SU-DHL-6 (cell line): ENCODE results near the gene ABCC8.

ENCODE experiments used
- H2AFZ ChIP-seq: fragments of 200-600 bp; sonication (generic); 2 replicates; pipeline ENCODE4 v1.6.1; 2014; ENCODE audit warnings: low read depth, mild to moderate bottlenecking, moderate library complexity, mixed read lengths, antibody characterized with exemption, low read length; ENCODE audit not compliant: severe bottlenecking
- H3F3A ChIP-seq: fragments of 200-600 bp; shearing (Covaris generic); 2 replicates; pipeline ENCODE4 v1.6.0; 2016; ENCODE audit warnings: antibody characterized with exemption, mild to moderate bottlenecking; ENCODE audit not compliant: insufficient read depth
- H3K27ac ChIP-seq: fragments of 200-600 bp; sonication (generic); 2 replicates; pipeline ENCODE4 v1.5.1; 2016; ENCODE audit warnings: low read depth, mild to moderate bottlenecking, low read length, moderate library complexity, mixed read lengths
- H3K27me3 ChIP-seq: fragments of 200-600 bp; sonication (generic), shearing (Covaris generic); 2 replicates; pipeline ENCODE4 v1.6.0; 2014; ENCODE audit warnings: mild to moderate bottlenecking, low read length
- H3K36me3 ChIP-seq: fragments of 200-600 bp; sonication (generic); 2 replicates; pipeline ENCODE4 v1.6.1; 2014; ENCODE audit warnings: mild to moderate bottlenecking, low read length, mixed read lengths
- H3K4me2 ChIP-seq: fragments of 300-600, 200-600 bp; shearing (Covaris generic), sonication (generic); 2 replicates; pipeline ENCODE4 v1.6.0; 2014; ENCODE audit warnings: low read length, low read depth, mild to moderate bottlenecking; ENCODE audit not compliant: poor library complexity, severe bottlenecking
- H3K4me3 ChIP-seq: fragments of 200-600 bp; sonication (generic); 2 replicates; pipeline ENCODE4 v1.5.1; 2014; ENCODE audit warnings: antibody characterized with exemption, low read length, mild to moderate bottlenecking, mixed read lengths; ENCODE audit not compliant: insufficient read depth, poor library complexity, severe bottlenecking
- H3K79me2 ChIP-seq: fragments of 200-600 bp; sonication (generic); 2 replicates; pipeline ENCODE4 v1.6.1; 2014; ENCODE audit warnings: mild to moderate bottlenecking, low read length, moderate library complexity; ENCODE audit not compliant: insufficient read depth
- H3K9ac ChIP-seq: fragments of 200-600 bp; sonication (generic); 2 replicates; pipeline ENCODE4 v1.7.0; 2014; ENCODE audit warnings: mild to moderate bottlenecking, low read length
- H3K9me2 ChIP-seq: fragments of 200-600 bp; sonication (generic); replicated peaks from 2 replicates; pipeline ENCODE4 v1.6.1; 2014; ENCODE audit warnings: low read length; ENCODE audit not compliant: insufficient read depth
- H3K9me3 ChIP-seq: fragments of 200-600 bp; sonication (generic); 2 replicates; pipeline ENCODE4 v1.6.1; 2014; ENCODE audit warnings: low read length, mixed read lengths; ENCODE audit not compliant: insufficient read depth
- H4K20me1 ChIP-seq: fragments of 200-600 bp; sonication (generic); 2 replicates; pipeline ENCODE4 v1.6.1; 2014; ENCODE audit warnings: low read depth, mild to moderate bottlenecking, antibody characterized with exemption, low read length, moderate library complexity, mixed read lengths
- CTCF ChIP-seq: fragments of 200-600 bp; sonication (generic); IDR thresholded peaks from one replicate; pipeline ENCODE4 v1.5.1; 2017; ENCODE audit warnings: antibody characterized with exemption, mild to moderate bottlenecking, low read length, moderate library complexity; ENCODE audit not compliant: insufficient read depth, poor library complexity, severe bottlenecking
- EZH2phosphoT487 ChIP-seq: fragments of 200-600 bp; sonication (generic), shearing (Covaris generic); conservative IDR thresholded peaks from 2 replicates; pipeline ENCODE4 v1.6.1; 2018; ENCODE audit warnings: mild to moderate bottlenecking, antibody characterized with exemption, low read length, moderate library complexity, mixed read lengths

The ABCC8 gene

GRCh38 chr11:17446482-17446881, 30.2 kb downstream of the ABCC8 start:
- Histone ChIP-seq H3K27me3 (no peaks in the 10 kb centered on the region), H3K4me3 (no peak overlapping the region), H3K9ac (no peak overlapping the region), H3K36me3 (no peaks in the 10 kb centered on the region), H3K4me2 (no peak overlapping the region), H2AFZ (no peak overlapping the region), H3F3A (no peaks in the 10 kb centered on the region), H3K79me2 (no peaks in the 10 kb centered on the region), H4K20me1 (no peaks in the 10 kb centered on the region), H3K27ac (no peak overlapping the region), H3K9me3 (no peaks in the 10 kb centered on the region), H3K9me2 (no peaks in the 10 kb centered on the region)
- TF ChIP-seq CTCF: no peak

GRCh38 chr11:17445240-17445795, 31.3 kb downstream of the ABCC8 start:
- Histone ChIP-seq H3F3A (no peaks in the 10 kb centered on the region), H3K27ac (no peak overlapping the region), H3K79me2 (no peaks in the 10 kb centered on the region), H3K36me3 (no peaks in the 10 kb centered on the region), H3K27me3 (no peaks in the 10 kb centered on the region), H3K9me2 (no peaks in the 10 kb centered on the region), H3K9me3 (no peaks in the 10 kb centered on the region), H3K4me3 (no peak overlapping the region), H2AFZ (no peak overlapping the region), H3K9ac (no peak overlapping the region), H3K4me2 (no peak overlapping the region), H4K20me1 (no peaks in the 10 kb centered on the region)
- no peak for TF ChIP-seq EZH2phosphoT487
- TF ChIP-seq CTCF: no peak

- Histone ChIP-seq H3K9ac (no peak overlapping the region), H3K27ac (no peak overlapping the region), H4K20me1 (no peaks in the 10 kb centered on the region), H3F3A (no peaks in the 10 kb centered on the region), H3K79me2 (no peaks in the 10 kb centered on the region), H3K9me2 (no peaks in the 10 kb centered on the region), H3K27me3 (no peaks in the 10 kb centered on the region), H3K9me3 (no peaks in the 10 kb centered on the region), H3K4me3 (no peak overlapping the region), H2AFZ (no peak overlapping the region), H3K36me3 (no peaks in the 10 kb centered on the region), H3K4me2 (no peak overlapping the region)
- TF ChIP-seq EZH2phosphoT487: no peak
- no peak for TF ChIP-seq CTCF
Measured at GRCh38 chr11:17443926-17444690, 32.5 kb downstream of the ABCC8 start.
